ENCODE results near the gene REC114.
"Not testable (repeated sequence)": the region's sequence is repeated elsewhere in the genome, so short reads cannot be mapped to it uniquely, and the experiment has no call there.

REC114 gene

GRCh38 chr15:73577593-73577992 is 134.6 kb downstream of the REC114 start:
- DNase-seq (ENCODE audit: low read depth), result not testable (repeated sequence)

GRCh38 chr15:73578026-73578425 is 135.1 kb downstream of the REC114 start:
- DNase-seq (ENCODE audit: low read depth), result no peak

- no peak for DNase-seq (ENCODE audit: low read depth)
These were observed 140.0 kb downstream of the REC114 start for GRCh38 chr15:73582851-73583379.

- no peak for DNase-seq (ENCODE audit: low read depth)
These were observed 140.6 kb downstream of the REC114 start for GRCh38 chr15:73583544-73583943.

GRCh38 chr15:73584699-73585420 is 141.9 kb downstream of the REC114 start:
- DNase-seq (ENCODE audit: low read depth), result no peak

- DNase-seq (ENCODE audit: low read depth), result no peak
These were observed 143.1 kb downstream of the REC114 start for GRCh38 chr15:73585871-73586654.

GRCh38 chr15:73589766-73590165 is 146.8 kb downstream of the REC114 start:
- no peak for DNase-seq (ENCODE audit: low read depth)

GRCh38 chr15:73590263-73590662 is 147.3 kb downstream of the REC114 start:
- DNase-seq (ENCODE audit: low read depth), result no peak

- DNase-seq (ENCODE audit: low read depth), result no peak
These were observed 150.5 kb downstream of the REC114 start for GRCh38 chr15:73593304-73594074.

GRCh38 chr15:73594109-73594508 is 151.1 kb downstream of the REC114 start:
- DNase-seq (ENCODE audit: low read depth), result no peak

GRCh38 chr15:73596174-73596573 is 153.2 kb downstream of the REC114 start:
- no peak for DNase-seq (ENCODE audit: low read depth)

GRCh38 chr15:73597036-73597638 is 154.2 kb downstream of the REC114 start:
- DNase-seq (ENCODE audit: low read depth), result no peak

- DNase-seq (ENCODE audit: low read depth), result no peak
These were observed 155.7 kb downstream of the REC114 start for GRCh38 chr15:73598530-73599160.

GRCh38 chr15:73599934-73600333 is 157.0 kb downstream of the REC114 start:
- no peak for DNase-seq (ENCODE audit: low read depth)

GRCh38 chr15:73600413-73601335 is 157.7 kb downstream of the REC114 start:
- no peak for DNase-seq (ENCODE audit: low read depth)

GRCh38 chr15:73601451-73602445 is 158.8 kb downstream of the REC114 start:
- no peak for DNase-seq (ENCODE audit: low read depth)

- no peak for DNase-seq (ENCODE audit: low read depth)
These were observed 159.5 kb downstream of the REC114 start for GRCh38 chr15:73602446-73602843.

GRCh38 chr15:73602992-73603391 is 160.0 kb downstream of the REC114 start:
- DNase-seq (ENCODE audit: low read depth), result no peak

- DNase-seq (ENCODE audit: low read depth), result no peak
These were observed 161.5 kb downstream of the REC114 start for GRCh38 chr15:73604477-73604876.
